H1 (cell line): ENCODE measurements around the gene CACNG1. TPM values are rescaled to one million over a fixed set of nuclear protein-coding genes. Genes with fewer than 3 reads are reported as not detected.
"Not testable (repeated sequence)": the region's sequence is repeated elsewhere in the genome, so short reads cannot be mapped to it uniquely, and the experiment has no call there.

Source experiments
- CTCF ChIA-PET: fragments of 300-600 bp; sonication (Branson Sonifier 250); formaldehyde crosslinking; loops from one replicate; lab custom pipeline; 2021; ENCODE audit not compliant: partially characterized antibody; lab: Charles Lee
- POLR2A ChIA-PET: fragments of 300-600 bp; sonication (Branson Sonifier 250); formaldehyde crosslinking; loops from one replicate; lab custom pipeline; 2021; ENCODE audit warnings: inconsistent platforms; ENCODE audit not compliant: partially characterized antibody; lab: Charles Lee
- DNase-seq, 2 experiments: peaks; one replicate each; pipeline versions ENCODE4 v3.0.0 to v3.0.0-alpha.2; 2010 to 2022; ENCODE audit warnings: low spot score in 2 of 2, low read depth in 1 of 2, mixed read lengths in 1 of 2
- FAIRE-seq: peaks from 2 replicates; lab custom pipeline; 2011; peaks lifted over from hg19 to GRCh38; lab: Jason Lieb, UNC
- H2AFZ ChIP-seq: 2 replicates; pipeline ENCODE4 v1.8.1; 2012; ENCODE audit warnings: low read length, inconsistent platforms
- H2AK5ac ChIP-seq: 2 replicates; pipeline ENCODE4 v1.6.1; 2013; ENCODE audit warnings: low read depth, low read length
- H2BK120ac ChIP-seq: replicated peaks from 2 replicates; pipeline ENCODE3; 2013; ENCODE audit warnings: low read depth, low read length, inconsistent platforms
- H2BK12ac ChIP-seq: 2 replicates; pipeline ENCODE4 v1.6.1; 2013; ENCODE audit warnings: low read depth, low read length
- H2BK15ac ChIP-seq: 2 replicates; pipeline ENCODE4 v1.6.1; 2013; ENCODE audit warnings: low read length
- H2BK20ac ChIP-seq: 2 replicates; pipeline ENCODE4 v1.6.1; 2013; ENCODE audit warnings: low read length
- H2BK5ac ChIP-seq: 2 replicates; pipeline ENCODE4 v1.6.1; 2013; ENCODE audit warnings: low read depth, low read length
- H3K14ac ChIP-seq: 2 replicates; pipeline ENCODE4 v1.6.1; 2013; ENCODE audit warnings: inconsistent platforms; ENCODE audit not compliant: insufficient read length
- H3K18ac ChIP-seq: 2 replicates; pipeline ENCODE4 v1.6.1; 2013; ENCODE audit warnings: low read length; ENCODE audit errors: extremely low read depth
- H3K23ac ChIP-seq: 2 replicates; pipeline ENCODE4 v1.6.1; 2013; ENCODE audit warnings: inconsistent platforms; ENCODE audit not compliant: insufficient read length
- H3K23me2 ChIP-seq: 2 replicates; pipeline ENCODE4 v1.6.1; 2013; ENCODE audit warnings: low read depth, low read length
- H3K27ac ChIP-seq: 2 replicates; pipeline ENCODE4 v1.6.1; 2011; ENCODE audit warnings: low read depth, low read length, inconsistent platforms
- H3K27me3 ChIP-seq, 4 experiments: replicated peaks in 1 of 4; 1 replicate in 1 of 4; 2 replicates in 3 of 4; pipeline versions ENCODE4 v1.6.1 to v1.8.1; 2011 to 2013; ENCODE audit warnings: low read length in 3 of 4, mild to moderate bottlenecking in 3 of 4, inconsistent platforms in 2 of 4, mixed read lengths in 2 of 4, moderate library complexity in 1 of 4; ENCODE audit not compliant: control insufficient read depth in 3 of 4, insufficient read depth in 3 of 4; ENCODE audit errors: extremely low read depth in 1 of 4
- H3K36me3 ChIP-seq, 4 experiments: 2 replicates each; pipeline versions ENCODE4 v1.6.1 to v1.8.1; 2011 to 2013; ENCODE audit warnings: mild to moderate bottlenecking in 4 of 4, low read length in 3 of 4, moderate library complexity in 2 of 4, control low read depth in 1 of 4, inconsistent platforms in 1 of 4; ENCODE audit not compliant: insufficient read depth in 4 of 4, control insufficient read depth in 2 of 4
- H3K4ac ChIP-seq: replicated peaks from 2 replicates; pipeline ENCODE3; 2013; ENCODE audit warnings: low read length, low read depth, mixed read lengths, inconsistent platforms; ENCODE audit not compliant: insufficient read length
- H3K4me1 ChIP-seq, 4 experiments: replicated peaks in 1 of 4; 1 replicate in 1 of 4; 2 replicates in 3 of 4; pipeline versions ENCODE4 v1.6.1 to v1.8.1; 2011 to 2013; ENCODE audit warnings: low read length in 3 of 4, inconsistent platforms in 2 of 4, mixed read lengths in 1 of 4; ENCODE audit not compliant: insufficient read depth in 4 of 4, control insufficient read depth in 3 of 4
- H3K4me2 ChIP-seq, 2 experiments: 2 replicates each; pipeline versions ENCODE4 v1.6.1 to v1.8.1; 2011 to 2013; ENCODE audit warnings: low read depth in 2 of 2, low read length in 2 of 2, control low read depth in 1 of 2, inconsistent platforms in 1 of 2, mild to moderate bottlenecking in 1 of 2; ENCODE audit not compliant: insufficient read depth in 1 of 2
- H3K4me3 ChIP-seq, 4 experiments: fragments of 200-600, 300-600 bp in 1 of 4; sonication (generic), shearing (Covaris generic), sonication (Bioruptor Twin) in 1 of 4; 2 replicates each; pipeline versions ENCODE4 v1.5.1 to v1.8.1; 2011 to 2016; ENCODE audit warnings: low read length in 4 of 4, low read depth in 3 of 4, control low read depth in 2 of 4, inconsistent platforms in 2 of 4, mild to moderate bottlenecking in 2 of 4, mixed read lengths in 1 of 4, moderate library complexity in 1 of 4; ENCODE audit not compliant: insufficient read depth in 2 of 4; ENCODE audit errors: extremely low read depth in 1 of 4
- H3K56ac ChIP-seq: replicated peaks from 2 replicates; pipeline ENCODE3; 2013; ENCODE audit warnings: low read depth, mild to moderate bottlenecking, mixed read lengths, low read length, inconsistent platforms; ENCODE audit not compliant: insufficient read length
- H3K79me1 ChIP-seq: 2 replicates; pipeline ENCODE4 v1.6.1; 2013; ENCODE audit warnings: low read depth, low read length, control low read depth
- H3K79me2 ChIP-seq, 2 experiments: 2 replicates each; pipeline versions ENCODE4 v1.6.1 to v1.8.1; 2012 to 2013; ENCODE audit warnings: low read length in 2 of 2, mild to moderate bottlenecking in 2 of 2, inconsistent platforms in 1 of 2; ENCODE audit not compliant: insufficient read depth in 2 of 2, control insufficient read depth in 1 of 2
- H3K9ac ChIP-seq, 4 experiments: replicated peaks in 1 of 4; 1 replicate in 1 of 4; 2 replicates in 3 of 4; pipeline versions ENCODE4 v1.6.1 to v1.8.1; 2011 to 2013; ENCODE audit warnings: low read depth in 3 of 4, low read length in 3 of 4, control low read depth in 2 of 4, mild to moderate bottlenecking in 2 of 4, moderate library complexity in 2 of 4, inconsistent platforms in 1 of 4; ENCODE audit errors: extremely low read depth in 1 of 4
- H3K9me3 ChIP-seq, 2 experiments: 2 replicates each; pipeline versions ENCODE4 v1.6.1 to v1.8.1; 2012 to 2013; ENCODE audit warnings: mild to moderate bottlenecking in 2 of 2, moderate library complexity in 2 of 2, control low read depth in 1 of 2, inconsistent platforms in 1 of 2, low read depth in 1 of 2, low read length in 1 of 2, mixed read lengths in 1 of 2; ENCODE audit not compliant: insufficient read depth in 2 of 2
- H4K20me1 ChIP-seq, 2 experiments: replicated peaks in 1 of 2; 2 replicates each; pipeline versions ENCODE3 to v1.8.1; 2011 to 2013; ENCODE audit warnings: inconsistent platforms in 2 of 2, low read length in 2 of 2, mild to moderate bottlenecking in 1 of 2; ENCODE audit not compliant: insufficient read depth in 2 of 2, control insufficient read depth in 1 of 2
- H4K5ac ChIP-seq: 2 replicates; pipeline ENCODE4 v1.6.1; 2013; ENCODE audit warnings: low read length, low read depth, mixed read lengths, inconsistent platforms; ENCODE audit not compliant: insufficient read length
- H4K8ac ChIP-seq: 2 replicates; pipeline ENCODE4 v1.8.0; 2013; ENCODE audit warnings: mild to moderate bottlenecking, moderate library complexity, low read length, inconsistent platforms; ENCODE audit not compliant: insufficient read depth; ENCODE audit errors: extremely low read depth
- H4K91ac ChIP-seq: replicated peaks from 2 replicates; pipeline ENCODE3; 2013; ENCODE audit warnings: low read length, mixed read lengths, inconsistent platforms; ENCODE audit not compliant: insufficient read length
- WGBS, 2 experiments: shearing (Covaris generic) in 1 of 2; methylation state at CpG; one replicate each; pipeline versions ENCODE4 v1.1.6 to v1.1.7; 2013 to 2015; ENCODE audit warnings: low lambda C conversion rate in 2 of 2, mixed read lengths in 2 of 2, inconsistent platforms in 1 of 2, low coverage in 1 of 2, missing lambda C conversion rate in 1 of 2; ENCODE audit not compliant: insufficient replicate concordance in 2 of 2, insufficient coverage in 1 of 2, insufficient read length in 1 of 2; ENCODE audit errors: extremely low coverage in 1 of 2, missing lambda C conversion rate in 1 of 2; 5-methylcytosine and 5-hydroxymethylcytosine counted together
- polyA plus RNA-seq, 7 experiments: library from polyadenylated mRNA; depleted of rRNA in 3 of 7; stranded (reverse) in 5 of 7; unstranded in 2 of 7; fragments of >200 nt in 5 of 7; fragments of 200-250 nt in 2 of 7; gene quantifications; 1 replicate in 5 of 7; 2 replicates in 1 of 7; 4 replicates in 1 of 7; pipeline versions ENCODE4 v1.2.1 to v1.2.3, GENCODE V29; 2011 to 2013; ENCODE audit warnings: missing spikeins in 2 of 7, mixed read lengths in 2 of 7
- total RNA-seq: library from RNA; stranded (reverse); fragmentation: NEBNext Ultra II Directional; extraction: Animal tissue kit (Norgen Biotek cat#: 25700); gene quantifications from 2 replicates; pipeline ENCODE4 v1.2.1, GENCODE V29; 2021

Gene CACNG1
- total and polyA plus RNA-seq, 2 of the 8 experiments (the other 6 are each of a cell fraction or from before 2014, with no cell fraction given): not detected

DNA sequence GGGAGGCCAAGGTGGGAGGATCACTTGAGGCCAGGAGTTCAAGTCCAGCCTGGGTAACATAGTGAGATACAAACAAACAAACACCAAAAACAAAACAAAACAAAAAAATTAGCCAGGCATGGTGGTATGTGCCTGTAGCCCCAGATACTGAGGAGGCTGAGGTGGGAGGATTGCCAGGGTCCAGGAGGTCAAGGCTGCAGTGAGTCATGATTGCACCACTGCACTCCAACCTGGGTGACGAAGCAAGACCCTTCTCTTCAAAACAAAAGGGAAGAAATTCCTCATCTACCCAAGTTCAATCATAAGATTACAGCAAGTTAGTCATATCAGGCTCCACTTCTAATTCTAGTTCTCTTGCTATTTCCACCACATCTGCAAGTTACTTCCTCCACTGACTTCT, 50.9 kb downstream of the CACNG1 start:
- H4K5ac ChIP-seq, H4K20me1 ChIP-seq, H3K23me2 ChIP-seq, H3K27me3 ChIP-seq, H3K14ac ChIP-seq, H3K4me1 ChIP-seq, H2BK20ac ChIP-seq, H2AFZ ChIP-seq, H3K4ac ChIP-seq, H3K9me3 ChIP-seq, H3K23ac ChIP-seq, H4K91ac ChIP-seq, H3K18ac ChIP-seq, H3K36me3 ChIP-seq, H2BK120ac ChIP-seq, H3K4me3 ChIP-seq, DNase-seq, H3K9ac ChIP-seq, POLR2A ChIA-PET, H3K79me2 ChIP-seq, H2AK5ac ChIP-seq, H2BK12ac ChIP-seq, H3K4me2 ChIP-seq, CTCF ChIA-PET, H3K27ac ChIP-seq, H2BK5ac ChIP-seq, H4K8ac ChIP-seq, H3K56ac ChIP-seq, H2BK15ac ChIP-seq, FAIRE-seq, H3K79me1 ChIP-seq: not testable (repeated sequence)
- 92% methylated on average over 1 of the region's 1 CpG; no CpG with 5 or more reads in 1 of the 2 experiments for WGBS, 2 experiments
